Lower leg skin (tissue), 3 donors: ENCODE data around the gene HOXC10.

ENCODE experiments used
- CTCF ChIP-seq, 3 donors: fragments of 450-650 bp; IDR thresholded peaks; one replicate each; pipeline ENCODE4 v1.5.1; 2016; ENCODE audit warnings: antibody characterized with exemption in 3 of 3, mild to moderate bottlenecking in 3 of 3, moderate library complexity in 2 of 3
- POLR2A ChIP-seq, 2 donors: fragments of 450-650 bp; IDR thresholded peaks; one replicate each; pipeline ENCODE4 v1.6.1; 2016 to 2017; ENCODE audit warnings: antibody characterized with exemption in 2 of 2, mild to moderate bottlenecking in 1 of 2, moderate library complexity in 1 of 2

DNA sequence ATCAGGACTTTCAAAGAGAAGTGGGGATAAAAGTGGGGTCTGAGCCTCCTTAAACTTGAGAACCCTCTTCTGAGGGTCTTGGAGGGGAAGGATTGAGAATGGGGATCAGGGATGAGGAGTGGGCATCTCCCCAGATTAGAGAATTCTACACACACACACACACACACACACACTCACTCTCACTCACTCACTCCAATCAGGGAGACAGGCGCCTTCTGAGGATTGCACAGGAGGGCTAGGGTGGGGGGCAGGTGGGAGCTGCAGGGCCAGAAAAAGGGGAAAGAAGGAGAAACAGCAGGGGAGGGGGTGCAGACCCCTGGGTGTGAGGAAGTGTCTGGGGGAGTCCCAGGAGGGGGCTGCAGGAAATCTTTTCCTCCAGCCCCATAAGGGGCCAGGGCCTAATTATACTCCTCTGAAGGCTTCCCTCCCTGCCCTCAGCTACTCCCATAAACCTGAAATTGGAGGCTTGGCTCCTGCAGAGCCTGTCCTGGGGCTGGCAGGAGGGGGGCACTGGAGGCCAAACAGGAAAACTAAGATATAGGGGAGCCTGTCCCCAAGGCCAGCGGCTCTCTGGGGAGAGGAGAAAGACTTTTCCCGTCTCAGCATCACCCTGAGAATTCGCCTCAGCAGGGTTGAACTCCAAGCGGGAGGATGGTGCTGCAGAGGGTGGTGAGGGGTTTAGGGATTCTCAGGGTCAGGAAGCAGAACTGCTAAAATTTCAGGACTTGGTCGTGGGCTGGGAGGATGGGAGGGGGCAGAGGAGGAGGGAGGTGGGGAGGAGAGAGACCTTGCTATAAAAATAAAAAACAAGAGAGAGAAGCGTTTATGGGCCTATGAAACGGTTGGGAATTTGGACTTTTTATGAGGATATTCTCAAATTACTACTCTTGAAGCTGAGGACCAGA, 16.6 kb downstream of the HOXC10 start:
- no peak for TF ChIP-seq CTCF (IDR thresholded peaks at IDR 0.05)
- TF ChIP-seq POLR2A (IDR thresholded peaks at IDR 0.05) = no peak
